Stimulated activated CD4-positive, alpha-beta T cell treated with anti-CD3 and anti-CD28 coated beads, Interleukin-1b, Interleukin-23, amount 100 ng/mL, for 1 hour (primary cell): ENCODE results near the gene CBFA2T3.

Experiments used
- DNase-seq, 2 donors: peaks; one replicate each; pipeline ENCODE4 v3.0.0-alpha.2; 2020; ENCODE audit warnings: low read depth in 2 of 2

CBFA2T3 gene

DNA sequence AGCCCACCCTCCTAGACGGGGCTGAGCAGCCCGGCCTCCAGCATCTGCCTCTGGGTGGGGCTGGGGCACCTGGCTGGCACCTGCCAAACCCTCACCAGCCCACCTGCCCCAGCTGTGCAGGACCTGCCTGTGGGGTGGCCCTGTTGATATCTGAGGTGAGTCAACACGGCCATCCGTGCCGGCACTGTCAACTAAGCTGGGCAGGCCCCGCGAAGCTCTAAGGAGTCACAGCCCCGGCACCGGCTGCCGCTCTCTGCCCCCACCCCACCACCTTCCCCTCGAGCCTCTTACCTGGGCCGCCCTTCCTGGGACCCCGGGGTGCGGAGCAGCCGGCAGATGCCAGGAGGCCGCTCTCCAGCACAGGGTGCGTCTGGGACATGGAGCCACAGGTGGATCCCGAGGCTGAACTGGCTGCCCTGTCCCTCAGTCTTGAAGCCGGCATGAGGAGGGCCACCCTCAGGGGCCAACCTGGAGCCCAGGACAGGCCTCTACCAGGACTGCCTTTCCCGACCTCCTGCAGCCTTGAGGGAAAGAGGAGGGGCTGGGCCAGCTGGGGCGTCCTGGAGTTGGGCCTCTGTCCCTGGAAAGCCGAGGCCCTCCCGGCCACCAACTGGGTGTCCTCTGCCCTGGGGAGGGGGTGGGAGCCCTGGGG is 515 bp downstream of the CBFA2T3 start:
- no peak for DNase-seq

DNA sequence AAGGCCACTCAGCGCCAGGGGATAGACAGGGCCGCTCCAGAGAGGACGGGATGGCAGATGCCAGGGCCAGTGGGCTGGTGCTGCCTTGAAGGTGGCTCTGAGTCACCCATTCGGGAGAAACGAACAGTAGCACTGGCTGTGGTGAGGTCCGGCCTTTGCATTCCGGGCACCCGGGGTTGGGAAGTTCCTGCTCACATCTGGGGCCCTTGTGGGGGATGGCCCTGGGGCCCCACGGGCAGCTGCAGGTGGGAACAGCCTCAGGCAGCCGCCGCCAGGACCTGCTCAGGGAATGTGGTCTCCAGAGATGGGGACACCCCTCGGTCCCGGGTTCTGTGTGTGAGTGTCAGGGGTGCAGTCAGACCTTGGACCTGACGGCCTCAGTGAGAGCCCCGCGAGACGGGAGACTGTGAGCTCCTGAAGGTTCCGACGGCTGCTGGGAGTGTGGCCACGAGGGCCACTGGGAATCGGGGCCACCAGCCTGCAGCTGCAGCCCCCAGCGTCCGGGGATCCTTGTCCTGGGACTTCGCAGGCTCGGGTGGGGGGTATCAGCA is 1.4 kb downstream of the CBFA2T3 start:
- DNase-seq = no peak

DNA sequence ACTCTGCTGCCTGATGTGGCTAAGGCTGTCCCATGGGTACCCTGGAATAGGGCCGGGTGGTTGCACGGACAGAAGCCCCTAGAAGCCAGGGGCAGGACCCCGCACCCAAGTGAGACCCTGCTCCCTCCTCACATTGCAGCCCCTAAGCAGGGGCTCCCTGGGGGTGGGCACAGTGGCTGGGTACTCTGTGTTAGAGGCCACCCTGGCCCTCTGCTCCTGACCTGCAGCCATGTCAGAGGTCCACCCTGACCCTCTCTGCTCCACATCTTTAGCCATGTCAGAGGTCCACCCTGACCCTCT is 2.1 kb downstream of the CBFA2T3 start:
- DNase-seq = no peak

DNA sequence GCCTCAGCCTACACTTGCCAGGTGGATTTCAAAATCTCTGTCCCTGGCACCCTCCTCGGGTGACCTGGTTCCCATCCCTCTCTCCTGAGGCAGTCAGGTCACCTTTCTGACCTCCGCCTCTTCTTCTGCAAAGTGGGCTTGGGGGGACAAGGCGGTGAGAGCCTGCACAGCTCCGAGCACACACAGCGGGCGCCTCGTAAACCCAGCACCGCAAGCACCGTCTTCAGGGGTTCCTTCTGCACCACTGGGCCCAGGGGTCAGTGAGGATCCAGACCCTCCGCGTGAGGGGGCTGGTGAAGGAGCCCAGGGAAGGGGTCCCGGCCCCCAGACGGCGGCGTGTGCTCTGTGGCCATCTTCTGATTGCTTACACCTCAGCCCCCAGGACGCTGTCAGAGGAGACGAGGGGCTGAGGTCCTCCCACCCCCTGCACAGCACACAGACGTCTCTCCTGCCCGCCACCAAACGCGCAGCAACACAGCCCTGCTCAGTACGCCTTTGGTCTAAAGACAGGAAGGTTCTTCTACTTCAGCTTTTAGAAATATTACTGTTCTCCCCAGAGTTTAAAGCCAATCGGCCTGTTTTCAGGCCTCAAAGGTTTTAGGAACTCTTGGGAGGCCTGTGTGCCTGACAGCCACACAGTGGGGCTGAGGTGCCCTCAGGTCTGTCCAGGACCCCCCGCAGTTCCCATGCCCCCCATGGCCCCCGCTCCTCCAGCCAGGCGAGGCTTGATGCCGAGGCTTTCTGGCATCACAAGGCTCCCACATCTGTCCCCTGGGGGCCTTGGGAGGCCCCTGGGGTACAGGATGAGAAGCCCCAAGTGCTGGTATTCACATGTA is 2.7 kb downstream of the CBFA2T3 start:
- DNase-seq = no peak

DNA sequence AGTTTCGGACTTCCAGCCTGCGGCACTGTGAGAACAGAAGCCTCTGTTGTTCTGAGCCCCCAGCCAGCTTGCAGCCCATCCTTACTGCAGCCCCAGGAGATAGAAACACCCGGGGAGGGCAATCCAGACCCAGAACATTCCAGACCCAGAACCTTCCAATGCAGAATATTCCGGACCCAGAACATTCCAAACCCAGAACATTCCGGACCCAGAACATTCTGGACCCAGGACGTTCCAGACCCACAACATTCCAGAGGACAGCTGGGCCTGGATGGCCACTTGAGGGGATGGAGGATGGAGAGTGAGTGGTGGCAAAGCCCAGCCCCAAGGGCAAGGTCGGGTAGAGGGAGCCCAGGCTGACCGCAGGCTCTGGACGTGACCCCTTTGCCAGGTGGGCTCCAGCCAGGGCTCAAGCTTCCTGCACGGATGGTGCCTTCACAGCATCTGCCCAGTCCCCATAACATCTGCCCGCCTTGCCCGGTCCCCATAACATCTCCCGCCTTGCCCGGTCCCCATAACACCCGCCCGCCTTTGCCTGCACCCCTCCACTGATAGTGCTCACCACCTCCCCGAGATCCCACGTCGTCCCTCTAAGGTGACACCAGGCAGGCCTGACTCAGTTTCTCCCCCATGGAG is 3.5 kb downstream of the CBFA2T3 start:
- DNase-seq = no peak

DNA sequence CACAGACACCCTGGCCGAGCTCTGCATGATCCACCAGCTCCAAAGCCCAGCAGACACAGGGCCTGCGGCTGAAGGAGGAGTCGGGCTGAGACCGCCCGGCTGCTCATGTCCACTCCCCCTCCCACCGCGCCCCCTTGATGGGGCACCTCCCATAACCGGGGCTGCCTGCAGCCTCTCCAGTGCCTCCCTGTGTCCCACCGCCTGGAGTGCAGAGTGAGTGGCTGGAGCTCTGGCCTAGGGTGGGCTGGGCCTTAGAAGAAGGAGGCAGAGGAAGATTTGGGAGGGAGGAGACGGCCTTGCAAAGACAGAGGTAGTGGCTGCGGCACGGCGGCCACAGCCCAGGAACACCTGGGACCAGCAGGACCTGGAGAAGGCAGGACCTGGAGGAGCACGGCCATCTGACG is 4.0 kb downstream of the CBFA2T3 start:
- no peak for DNase-seq

DNA sequence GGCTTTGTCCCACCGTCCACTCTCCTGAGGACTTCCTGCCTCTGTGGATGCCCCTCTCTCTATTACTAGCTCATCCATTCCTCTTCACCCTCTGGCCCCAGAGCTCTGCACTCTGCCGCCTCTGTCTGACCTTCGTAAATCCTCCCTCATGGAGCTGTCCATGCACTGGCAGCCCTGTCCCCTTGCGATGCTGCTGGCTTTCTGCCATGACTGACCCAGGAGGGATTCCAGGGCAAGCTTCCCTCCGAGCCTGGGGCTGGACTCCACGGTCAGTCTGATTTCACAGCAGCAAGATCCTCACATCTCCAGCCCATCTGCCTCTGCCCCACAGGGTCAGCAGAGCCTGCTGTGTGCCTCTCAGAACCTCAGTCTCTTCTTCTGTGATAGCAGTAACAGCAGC is 4.7 kb downstream of the CBFA2T3 start:
- no peak for DNase-seq

DNA sequence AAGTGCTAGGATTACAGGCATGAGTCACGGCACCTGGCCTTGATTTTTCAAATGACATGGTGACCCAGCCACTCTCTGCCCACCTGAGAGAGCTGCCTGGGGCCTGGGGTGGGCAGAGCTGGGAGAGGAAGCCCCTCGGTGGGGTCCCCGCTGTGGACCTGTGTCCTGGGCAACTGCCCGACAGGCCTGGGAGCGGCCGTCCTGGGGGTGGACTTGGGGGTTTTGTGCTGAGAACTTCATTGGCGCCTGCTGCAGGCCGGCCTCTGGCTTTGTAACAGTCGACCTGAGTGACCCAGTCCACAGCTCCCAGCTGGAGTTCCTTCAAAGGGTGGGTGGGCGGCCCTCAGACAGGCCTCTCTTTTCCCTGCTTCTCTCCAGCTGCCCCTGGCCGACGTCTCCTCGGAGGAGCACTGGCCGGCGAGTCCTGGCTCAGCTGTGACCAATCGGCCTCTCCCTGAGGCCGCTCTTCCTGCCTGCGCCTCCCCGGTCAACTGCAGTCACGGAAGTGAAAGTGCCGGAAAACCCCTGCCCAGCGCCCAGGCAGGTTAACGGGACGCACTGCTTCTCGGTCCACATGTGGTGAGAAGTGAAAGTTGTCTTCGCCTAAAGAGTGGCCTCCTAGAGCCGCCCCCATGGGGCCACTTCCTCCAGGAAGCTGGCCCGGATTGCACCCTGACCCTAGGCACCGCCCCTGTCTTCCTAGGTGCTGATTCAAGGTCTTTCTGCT is 5.5 kb downstream of the CBFA2T3 start:
- no peak for DNase-seq

DNA sequence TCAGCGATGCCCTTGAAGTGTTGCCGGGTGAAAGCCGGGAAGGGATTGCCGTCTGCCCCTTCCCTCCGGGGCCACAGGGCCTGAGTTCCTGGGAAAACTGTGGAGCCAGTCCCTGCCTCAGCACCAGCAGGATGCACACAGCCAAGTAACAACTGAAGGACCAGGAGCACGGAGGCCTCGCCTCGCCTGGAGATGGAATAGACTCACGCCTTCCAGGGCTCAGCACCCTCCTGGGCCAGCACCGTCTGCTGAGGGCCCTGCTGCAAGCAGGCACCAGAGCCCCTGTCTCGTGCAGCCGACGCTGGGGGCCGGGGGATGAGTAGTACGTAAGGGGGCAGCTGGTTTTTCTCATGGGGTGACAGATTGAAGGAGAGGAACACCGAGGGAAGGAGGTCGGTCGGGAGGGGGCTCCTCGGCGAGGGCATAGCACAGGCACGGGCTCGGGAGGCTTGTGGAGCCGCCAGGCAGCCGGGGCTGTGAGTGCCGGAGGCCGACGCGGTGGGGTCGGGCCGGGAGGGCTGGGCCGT is 6.4 kb downstream of the CBFA2T3 start:
- DNase-seq = no peak

DNA sequence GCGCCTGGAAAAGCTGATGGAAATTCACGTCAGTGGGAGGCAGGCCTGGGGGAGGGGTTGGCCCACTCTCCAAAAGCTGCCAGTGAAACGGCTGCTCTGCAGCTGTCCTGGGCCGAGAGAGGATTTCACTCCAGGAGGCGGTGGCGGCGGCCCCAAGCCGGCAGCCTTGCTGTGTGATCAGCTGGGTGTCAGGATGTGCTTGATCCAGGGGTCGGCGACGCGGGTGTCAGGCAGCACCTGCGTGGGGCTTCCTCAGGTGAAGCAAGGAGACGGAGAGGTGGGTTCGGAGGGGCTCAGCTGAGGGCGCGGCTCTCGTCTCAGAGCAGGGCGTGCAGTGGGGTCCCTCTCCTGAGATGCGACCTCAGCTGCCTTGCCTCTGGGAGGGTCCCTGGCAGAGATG is 7.0 kb downstream of the CBFA2T3 start:
- no peak for DNase-seq

DNA sequence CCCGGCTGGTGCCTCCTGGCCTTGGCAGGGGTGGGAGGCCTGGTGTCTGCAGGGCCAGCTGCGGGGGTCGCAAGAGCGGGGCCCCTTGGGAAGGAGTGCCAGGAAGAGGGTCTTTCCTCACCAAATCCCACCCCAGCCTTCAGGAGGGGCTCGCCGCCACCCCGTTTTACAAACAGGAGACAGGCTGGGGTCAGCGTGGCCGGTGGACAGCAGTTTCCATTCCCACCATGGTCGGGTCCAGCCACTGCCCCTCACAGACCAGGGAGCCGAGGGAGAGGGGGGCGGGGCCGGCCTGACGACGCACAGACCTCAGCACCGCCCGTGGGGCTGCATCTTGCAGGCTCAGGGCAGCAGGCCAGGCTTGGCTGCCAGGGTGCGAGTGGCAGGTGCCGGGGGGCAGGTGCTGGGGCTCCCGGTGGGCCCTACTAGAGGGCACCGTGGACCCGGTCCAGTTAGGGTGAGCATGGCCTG is 7.6 kb downstream of the CBFA2T3 start:
- DNase-seq = no peak

DNA sequence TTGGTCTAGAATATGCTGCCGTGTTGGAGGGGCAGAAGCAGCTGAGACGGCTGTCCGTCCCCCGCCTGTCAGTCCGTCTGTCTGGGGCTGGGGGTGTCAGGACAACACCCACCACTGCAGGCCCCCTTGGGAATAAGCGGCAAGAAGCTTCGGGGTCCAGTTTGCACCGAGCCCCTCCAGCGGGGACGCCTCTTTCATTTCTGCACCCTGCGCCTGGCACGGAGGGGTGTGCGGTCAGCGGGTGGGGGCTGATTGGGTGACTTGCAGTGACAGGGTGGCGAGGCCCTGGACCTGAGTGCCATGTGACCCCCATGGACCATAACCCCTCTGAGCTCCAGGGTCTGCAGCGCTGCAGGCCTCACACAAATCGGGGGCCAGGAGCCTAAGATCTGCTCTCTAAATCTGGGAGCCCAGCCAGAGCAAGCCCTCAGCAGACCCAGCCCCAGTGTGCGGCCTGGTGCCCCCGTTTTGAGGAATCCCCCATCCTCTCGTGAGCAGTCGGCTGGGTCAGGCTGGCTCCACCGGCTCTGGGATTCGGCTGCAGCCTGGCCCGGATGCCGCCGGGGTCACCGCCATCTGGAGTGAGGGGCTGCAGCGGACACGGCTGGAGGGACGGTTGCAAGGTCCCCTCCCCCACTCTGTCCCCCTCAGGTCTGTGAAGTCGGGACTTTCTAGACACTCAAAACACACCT is 8.3 kb downstream of the CBFA2T3 start:
- no peak for DNase-seq

DNA sequence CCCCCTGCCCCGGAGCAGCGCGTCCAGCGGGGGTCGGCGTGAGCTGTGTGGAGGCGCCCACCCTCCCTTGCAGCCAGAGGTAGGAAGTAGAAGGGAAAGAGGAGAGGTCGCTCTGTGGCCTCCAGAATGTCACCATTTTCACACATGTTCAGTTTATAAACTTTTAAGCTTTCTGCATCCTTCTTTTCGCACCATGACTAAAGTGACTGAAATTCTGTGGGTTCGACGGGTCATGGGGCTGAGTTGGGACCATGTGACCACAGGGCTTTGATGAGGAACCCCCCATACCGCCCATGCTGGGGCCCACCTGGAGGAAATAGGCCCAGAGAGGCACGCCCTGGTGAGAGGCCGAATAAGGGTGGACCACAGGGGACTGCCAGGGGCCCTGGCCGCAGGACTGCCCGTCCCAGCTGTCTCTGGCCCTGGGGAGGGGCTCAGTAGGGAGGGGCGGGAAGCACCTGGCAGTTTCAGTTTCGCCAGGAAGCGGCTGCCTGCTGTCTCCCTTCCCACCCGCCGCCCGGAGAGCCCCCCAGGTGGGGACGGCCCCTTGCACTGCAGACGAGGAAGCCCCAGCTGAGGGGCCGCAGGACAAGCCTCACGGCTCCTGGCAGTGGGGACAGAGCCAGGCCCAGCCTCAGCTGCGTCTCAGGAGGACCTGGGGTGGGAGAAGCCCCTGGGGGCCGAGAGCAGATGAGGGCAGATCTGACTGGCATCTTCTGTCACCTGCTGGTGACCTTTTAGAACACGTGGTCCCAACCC is 9.0 kb downstream of the CBFA2T3 start:
- DNase-seq = no peak

DNA sequence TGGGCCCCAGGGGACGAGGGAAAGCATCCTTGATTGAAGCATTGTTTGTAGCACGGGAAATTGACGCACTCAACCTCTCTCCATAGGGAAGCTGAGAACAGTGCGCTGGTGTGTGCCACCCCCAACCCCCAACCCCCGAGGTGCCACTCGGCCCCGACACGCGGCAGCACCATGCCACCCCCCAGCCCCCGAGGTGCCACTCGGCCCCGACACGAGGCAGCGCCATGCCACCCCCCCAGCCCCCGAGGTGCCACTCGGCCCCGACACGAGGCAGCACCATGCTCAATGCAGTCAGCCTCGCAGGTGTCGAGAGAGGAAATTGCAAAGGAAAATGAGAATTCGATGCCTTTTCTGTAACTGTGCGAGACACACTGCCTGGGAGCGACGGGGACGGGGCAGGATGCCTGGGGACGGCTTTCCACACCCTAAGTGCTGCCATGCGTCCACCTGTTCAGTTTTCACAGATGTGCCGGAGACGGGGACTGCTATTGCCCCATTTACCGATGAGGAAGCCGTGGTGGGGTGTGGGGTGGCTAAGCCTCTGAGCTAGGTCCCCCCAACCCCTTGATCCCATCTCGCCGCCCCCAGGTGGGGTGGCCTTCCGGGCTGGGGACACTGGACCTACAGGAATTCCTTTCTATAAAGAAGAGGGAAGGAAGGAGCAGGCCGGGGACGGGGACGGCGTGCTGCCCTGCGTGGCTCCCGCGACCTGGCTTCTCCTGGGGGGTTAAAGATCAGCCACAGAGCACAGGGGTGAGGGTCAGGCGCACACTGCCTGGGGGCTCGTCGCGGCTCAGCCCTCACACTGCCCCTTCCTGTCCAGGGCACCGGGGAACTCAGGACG is 9.8 kb downstream of the CBFA2T3 start:
- no peak for DNase-seq

DNA sequence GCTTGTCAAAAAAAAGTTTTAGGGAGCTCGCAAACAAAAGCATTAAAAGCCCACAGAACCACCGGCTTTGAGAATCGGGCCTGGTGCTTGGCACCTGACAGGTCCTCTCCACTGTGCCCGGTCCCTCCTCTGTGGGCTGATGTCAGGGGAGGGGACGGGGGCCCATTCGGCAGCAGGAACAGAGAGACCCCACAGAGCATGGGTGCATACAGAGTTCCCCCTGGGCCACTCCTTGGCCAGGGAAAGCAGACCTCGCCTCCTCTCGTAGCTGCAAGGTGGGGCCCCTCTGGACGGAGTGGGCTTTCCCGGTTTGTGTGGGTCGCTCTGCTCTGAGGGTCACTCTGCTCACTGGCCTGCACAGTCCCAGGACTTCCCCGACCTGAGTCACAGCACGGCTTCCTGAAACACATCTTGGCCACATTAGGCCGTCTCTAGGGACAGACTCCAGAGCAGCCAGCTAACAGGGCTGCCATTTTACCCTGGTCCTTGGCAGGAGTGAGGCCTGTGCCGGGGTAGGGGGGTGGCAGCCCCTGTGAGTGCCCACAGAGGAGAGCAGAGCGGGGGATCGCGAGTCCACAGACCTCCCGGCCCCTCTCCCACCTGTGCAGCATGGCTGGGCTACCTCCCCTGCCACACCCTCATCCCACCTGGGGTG is 11.1 kb downstream of the CBFA2T3 start:
- no peak for DNase-seq

DNA sequence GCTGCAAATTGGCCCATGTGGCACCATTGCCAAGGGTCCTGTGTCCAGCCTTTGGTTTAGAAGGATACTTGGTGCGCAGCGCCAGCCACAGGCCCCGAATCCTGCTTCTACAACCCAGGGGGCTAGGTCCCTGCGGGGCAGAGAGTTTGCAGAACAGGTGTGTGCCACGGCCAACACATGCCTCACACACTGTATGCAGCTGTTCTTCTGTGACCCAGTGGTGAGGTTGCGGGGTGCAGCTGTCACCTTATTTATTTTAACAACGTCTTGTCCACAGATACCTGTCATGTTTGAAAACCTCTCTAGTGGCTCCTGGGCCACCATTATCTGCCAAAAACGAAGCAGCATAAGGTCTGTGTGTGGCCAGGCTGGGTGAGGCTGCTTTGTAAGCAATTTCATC is 11.6 kb downstream of the CBFA2T3 start:
- no peak for DNase-seq

DNA sequence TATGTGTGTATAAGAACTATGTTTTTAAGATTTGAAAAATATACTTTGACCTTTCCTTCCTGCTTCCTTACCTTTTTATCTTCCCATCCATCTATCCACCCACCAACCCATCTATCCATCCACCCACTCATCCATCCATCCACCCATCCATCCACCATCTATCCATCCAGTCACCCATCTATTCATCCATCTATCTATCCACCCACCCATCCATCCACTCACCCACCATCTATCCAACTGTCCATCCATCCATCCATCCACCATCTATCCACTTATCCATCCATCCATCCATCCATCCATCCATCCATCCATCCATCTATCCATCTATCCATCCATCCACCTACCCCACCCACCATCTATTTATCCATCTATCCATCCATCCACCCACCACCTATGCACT is 12.4 kb downstream of the CBFA2T3 start:
- no peak for DNase-seq

DNA sequence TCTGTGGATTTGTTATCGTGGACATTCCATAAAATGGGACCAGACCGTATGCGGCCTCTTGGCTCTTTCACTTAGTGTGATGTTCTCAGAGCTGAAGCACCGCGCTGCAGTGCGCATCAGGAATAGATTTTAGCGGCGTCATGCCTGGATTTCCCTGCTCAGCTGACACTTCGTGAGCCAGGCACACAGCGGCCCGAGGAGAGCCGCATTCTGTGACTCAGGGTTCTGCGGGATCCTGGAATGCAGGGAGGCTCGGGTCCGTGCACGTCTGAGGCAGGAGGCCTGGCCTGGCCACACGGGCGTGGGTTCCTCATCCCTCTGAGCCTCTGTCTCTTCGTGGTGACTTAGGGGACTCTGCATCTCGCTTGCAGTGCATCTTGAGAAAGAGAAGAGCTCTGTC is 13.4 kb downstream of the CBFA2T3 start:
- DNase-seq = no peak
